Stimulated activated CD4-positive, alpha-beta T cell treated with anti-CD3 and anti-CD28 coated beads, Interleukin-15, amount 100 ng/mL, for 1 hour (primary cell): ENCODE data around the gene FOXP3.
A peak's percentile ranks its signal among the peaks of the same experiment; 100 is the strongest.
"Not testable (repeated sequence)": the region's sequence is repeated elsewhere in the genome, so short reads cannot be mapped to it uniquely, and the experiment has no call there.

Experiments
- DNase-seq, 2 donors: peaks; one replicate each; pipeline ENCODE4 v3.0.0-alpha.2; 2020; ENCODE audit warnings: low read depth in 1 of 2, low spot score in 1 of 2

Gene FOXP3

GRCh38 chrX:49264460-49264859 lies at the start of gene FOXP3:
FOXP3 (minus strand) TSS chrX:49264710; CDS start chrX:49258505, 6,205 bp downstream.
- DNase-seq = no peak

DNA sequence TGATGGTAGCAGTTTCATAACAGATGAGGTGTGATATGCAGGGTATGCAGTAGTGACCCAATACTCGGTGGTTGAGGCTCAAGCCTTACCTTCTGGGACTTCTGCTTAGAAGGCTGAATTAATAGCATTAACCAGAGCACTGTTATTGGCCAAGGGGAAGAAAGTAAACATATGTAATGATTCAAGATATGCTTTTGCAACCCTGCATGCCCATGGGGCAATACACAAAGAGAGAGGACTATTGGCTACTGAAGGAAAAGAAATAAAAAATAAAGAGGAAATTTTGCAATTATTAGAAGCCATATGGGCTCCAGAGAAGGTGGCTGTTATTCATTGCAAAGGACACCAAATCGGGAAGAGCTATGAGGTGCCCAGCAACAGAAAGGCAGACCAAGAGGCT lies 47.7 kb upstream of the FOXP3 start:
- no peak for DNase-seq

- DNase-seq = no peak
Measured at GRCh38 chrX:49310371-49310770, 45.9 kb upstream of the FOXP3 start.

DNA sequence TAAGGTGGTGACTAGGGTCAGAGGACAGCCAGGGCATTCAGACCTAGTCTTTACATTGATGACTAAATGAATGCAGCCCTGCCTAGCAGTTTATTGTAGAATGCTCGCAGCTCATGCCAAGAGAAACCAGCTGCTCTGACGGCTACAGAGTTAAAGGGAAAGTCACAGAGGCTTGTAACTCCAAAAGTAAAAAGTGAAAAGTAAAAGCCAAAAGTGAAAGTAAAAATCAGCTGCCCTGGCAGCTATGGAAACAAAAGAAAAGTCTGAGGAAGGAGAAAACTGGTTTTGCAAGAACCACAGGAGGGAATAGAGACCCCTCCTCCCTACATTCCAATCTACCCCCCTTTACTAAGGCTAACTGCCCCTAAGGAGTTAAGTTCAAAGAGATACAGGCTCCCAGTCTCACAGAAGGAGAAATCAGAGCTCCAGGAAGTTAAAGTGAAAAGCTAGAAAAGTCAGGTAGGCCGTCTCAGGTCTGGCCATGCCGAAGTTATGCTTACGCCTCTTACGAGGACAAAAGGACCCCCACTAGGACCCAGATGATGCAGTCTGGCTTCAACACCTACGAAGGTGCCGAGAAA lies 45.0 kb upstream of the FOXP3 start:
- no peak for DNase-seq

GRCh38 chrX:49308604-49309269 lies 44.2 kb upstream of the FOXP3 start:
- DNase-seq = no peak

GRCh38 chrX:49307775-49308174 lies 43.3 kb upstream of the FOXP3 start:
- not testable (repeated sequence) for DNase-seq

- DNase-seq = no peak
Measured at GRCh38 chrX:49303346-49303745, 38.8 kb upstream of the FOXP3 start, which contains the start of gene GAGE10. GAGE10 (plus strand) TSS chrX:49303646; CDS start chrX:49304860, 1,214 bp downstream.

DNA sequence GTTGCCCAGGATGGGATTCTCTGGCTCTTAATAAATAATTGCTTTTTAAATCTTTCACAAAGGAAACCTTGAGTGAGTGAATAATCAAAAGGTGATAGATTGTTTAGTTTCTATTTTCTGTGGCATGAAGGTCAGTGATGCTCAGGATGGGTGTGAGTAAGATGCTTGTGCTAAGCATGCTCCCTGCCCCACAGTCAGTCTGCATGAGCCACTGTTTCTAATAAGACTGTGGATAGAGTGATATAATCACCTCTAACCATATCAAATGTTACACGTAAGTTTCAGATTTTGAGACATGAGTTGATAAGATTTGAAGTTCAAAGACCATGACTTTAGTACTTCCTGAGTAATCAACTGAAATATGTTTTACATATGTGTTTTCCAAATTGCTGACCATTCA lies 36.2 kb upstream of the FOXP3 start:
- no peak for DNase-seq

- not testable (repeated sequence) for DNase-seq
Measured at GRCh38 chrX:49299293-49299692, 34.8 kb upstream of the FOXP3 start.

DNA sequence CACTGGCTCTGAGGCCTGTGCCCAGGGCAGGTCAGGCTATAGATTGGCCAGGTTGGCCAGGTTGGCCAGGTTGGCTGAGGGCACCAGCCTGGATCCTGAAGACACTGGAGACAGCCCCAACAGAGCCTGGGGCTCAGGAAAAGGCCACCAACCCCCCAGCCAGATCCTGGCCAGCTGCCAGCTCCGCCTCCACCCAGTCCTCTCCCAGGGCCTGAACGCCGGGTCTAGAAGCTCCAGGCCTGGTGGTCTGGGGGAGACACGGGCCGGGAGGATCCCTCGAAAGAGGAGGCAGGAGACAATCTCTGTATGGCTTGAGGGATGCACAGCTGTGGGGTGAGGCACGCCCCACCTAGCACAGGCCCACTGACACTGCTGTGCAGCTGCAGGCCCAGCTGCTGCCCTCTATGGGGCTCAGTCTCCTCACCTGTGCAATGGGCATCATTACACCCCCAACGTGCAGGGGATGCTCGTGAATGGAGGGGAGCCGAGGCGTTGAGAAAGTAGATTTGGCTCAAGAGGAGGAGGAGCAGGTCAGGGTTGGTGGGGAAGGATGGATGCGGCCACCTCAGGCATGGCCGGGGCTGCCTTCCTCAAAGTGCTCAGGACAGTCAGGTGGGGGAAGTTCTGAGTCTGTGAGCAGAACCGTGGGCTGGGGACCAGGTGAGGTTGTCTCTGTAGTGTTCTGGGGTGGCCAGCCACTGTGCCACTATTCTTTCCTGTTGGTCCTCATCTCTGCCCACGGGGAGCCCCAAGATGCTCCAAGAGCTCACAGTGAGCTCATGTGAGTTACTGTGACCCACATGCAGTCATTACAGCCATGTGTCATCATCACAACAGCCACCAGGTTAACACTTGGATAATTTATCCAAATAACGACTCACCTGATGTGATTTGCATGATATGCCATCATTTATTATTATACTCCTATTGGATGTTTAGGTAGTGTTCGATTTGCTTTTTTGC lies 28.2 kb upstream of the FOXP3 start:
- no peak for DNase-seq

DNA sequence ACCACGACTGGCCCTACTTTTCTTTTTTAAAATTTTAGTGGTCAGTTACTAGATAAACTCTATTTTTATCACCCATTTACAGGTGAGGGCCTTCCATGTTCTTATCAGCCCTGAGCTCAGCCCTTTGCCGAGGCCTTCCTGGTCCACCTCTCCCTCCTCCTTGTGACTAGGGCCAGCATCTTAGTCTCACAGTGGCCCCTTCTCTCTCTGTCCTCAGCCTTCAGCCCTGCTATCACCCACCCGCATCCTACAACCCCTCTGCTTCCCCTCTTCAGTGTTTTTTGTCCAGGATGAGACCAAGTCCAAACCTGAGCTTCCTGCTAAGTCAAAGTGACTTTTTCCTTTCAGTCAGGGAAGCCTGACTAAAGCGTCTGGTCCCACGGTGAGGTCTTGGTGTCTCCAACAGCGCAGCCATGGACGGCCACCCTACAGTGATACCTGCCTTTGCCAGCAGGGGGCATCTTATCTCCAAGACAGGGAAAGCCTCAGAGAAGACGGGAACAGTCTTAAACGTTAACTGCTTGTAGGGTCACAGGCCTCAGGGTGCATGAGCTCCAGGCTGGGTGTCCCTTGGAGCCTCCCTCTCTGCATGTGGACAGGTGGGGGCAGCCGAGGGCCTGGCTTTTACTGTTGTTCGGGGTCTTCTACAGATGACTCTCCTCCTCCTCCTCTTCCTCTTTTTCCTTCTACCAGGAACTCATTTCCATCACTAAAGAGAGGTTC lies 27.3 kb upstream of the FOXP3 start:
- DNase-seq = peak; percentile 35 to 46

DNA sequence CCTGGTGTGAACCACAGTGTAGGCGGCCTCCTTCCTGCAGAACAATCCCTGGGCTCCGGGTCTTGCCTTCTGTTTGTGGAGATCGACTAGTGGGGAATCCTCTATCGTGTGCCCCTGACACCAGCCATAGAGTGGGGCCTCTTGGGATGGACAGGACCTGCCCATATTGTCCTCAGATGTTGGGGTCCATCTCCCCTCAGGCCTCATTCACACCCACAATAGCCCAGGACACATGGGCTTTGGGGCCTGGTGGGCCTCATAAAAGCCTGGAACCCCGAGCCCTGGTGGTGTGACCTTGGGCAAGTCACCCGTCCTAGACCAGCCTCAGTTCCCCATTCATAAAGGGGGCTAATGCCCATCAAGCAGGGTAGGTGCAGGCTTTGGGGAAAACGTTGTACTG lies 25.7 kb upstream of the FOXP3 start:
- DNase-seq = no peak

- no peak for DNase-seq
Measured at GRCh38 chrX:49287665-49288064, 23.2 kb upstream of the FOXP3 start.

GRCh38 chrX:49286581-49286980 lies 22.1 kb upstream of the FOXP3 start:
- no peak for DNase-seq

- no peak for DNase-seq
Measured at GRCh38 chrX:49286136-49286535, 21.6 kb upstream of the FOXP3 start.

GRCh38 chrX:49284212-49284611 lies 19.7 kb upstream of the FOXP3 start:
- DNase-seq = no peak

GRCh38 chrX:49282647-49283011 lies 18.1 kb upstream of the FOXP3 start:
- no peak for DNase-seq

GRCh38 chrX:49278081-49278480 lies 13.6 kb upstream of the FOXP3 start:
- no peak for DNase-seq

DNA sequence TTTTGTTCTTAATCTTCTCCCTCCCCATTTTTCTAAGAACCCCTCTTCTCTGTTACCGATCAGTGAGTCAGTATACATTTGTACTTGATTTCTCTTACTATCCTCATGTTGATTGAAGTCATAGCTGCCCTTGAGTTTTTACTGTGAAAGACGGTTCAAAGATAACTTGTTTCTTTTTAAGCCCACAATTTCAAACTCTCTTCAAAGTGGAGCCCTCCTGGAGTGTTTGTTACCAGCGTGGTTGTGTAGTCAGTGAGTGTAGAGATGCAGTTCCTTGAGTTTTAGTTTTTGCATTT lies 13.0 kb upstream of the FOXP3 start:
- DNase-seq = no peak

DNA sequence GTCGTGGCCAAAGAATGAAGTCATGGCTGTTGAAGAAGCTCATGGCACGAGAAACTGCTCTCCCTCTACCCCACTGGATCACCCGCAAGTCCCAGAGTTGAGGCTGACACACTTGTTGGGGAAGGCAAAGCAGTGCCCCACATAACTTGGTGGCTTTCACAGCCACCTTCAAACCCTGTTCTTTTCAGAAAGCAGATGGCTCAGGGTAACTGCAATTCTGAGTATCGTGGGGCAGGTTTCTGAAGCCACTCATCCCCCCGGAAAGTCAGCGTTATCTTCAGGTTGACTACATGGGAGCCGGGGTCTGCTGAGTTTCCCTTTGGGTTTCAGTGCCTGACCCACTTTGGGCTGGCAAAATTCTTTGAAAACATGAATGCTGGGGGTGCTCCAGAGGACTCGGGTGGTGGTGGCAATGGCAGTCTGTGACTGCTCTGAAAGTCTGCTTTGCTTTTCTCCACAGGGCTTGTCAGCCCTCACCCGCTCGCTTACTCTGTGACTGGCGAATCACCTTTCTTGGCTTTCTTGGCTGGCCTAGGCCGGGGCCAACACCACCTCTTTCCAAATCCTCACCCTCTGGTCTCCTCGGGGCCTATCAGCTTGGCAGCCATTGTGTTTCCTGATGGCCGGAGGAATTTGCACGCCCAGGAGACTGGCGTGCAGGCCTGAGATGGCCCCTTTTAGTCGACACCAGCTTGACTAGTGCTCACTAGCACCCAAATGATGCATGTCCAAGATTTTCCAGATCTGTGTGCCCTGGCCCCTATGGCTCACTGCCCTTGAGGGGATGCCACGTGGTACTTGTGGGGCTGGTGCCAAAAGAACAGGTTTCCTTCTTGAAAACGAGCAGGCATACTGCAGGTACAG lies 12.4 kb upstream of the FOXP3 start:
- DNase-seq = no peak

DNA sequence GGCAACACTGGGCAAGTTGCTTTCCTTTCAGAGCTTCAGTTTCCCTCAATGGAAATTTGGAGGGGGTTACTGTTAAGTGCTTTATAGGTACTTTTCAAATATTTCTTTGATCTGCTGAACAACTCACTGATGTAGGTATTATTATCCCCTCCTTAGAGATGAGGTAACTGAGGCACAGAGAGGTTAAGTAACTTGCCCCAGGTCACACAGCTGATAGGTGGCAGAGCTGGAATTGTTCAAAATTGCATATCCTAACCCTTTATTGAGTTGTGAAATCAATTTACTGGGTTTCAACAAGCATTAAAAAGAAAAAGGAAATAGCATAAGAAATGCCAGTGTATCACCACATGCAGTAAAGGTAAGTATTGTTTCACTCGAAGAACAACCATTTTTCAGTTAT lies 11.7 kb upstream of the FOXP3 start:
- DNase-seq = no peak
